Natural killer cell (primary cell): ENCODE data around the gene LY6G5B. TPM values are rescaled to one million over a fixed set of nuclear protein-coding genes. Genes with fewer than 3 reads are reported as not detected.

Experiments used
- ATAC-seq, 3 donors: fragments of 150-1000 bp in 2 of 3; fragments of 200-7000 bp in 1 of 3; cut with Tn5 transposase; 1 replicate in 1 of 3; 2 replicates in 2 of 3; pipeline ENCODE4 v1.10.0; 2021; ENCODE audit warnings: mild to moderate bottlenecking in 2 of 3, moderate library complexity in 2 of 3
- DNase-seq, 2 donors: peaks; one replicate each; pipeline versions ENCODE4 v3.0.0 to v3.0.0-alpha.2; 2013 to 2021; ENCODE audit warnings: mixed read lengths in 1 of 2
- H3K27ac ChIP-seq: one replicate; pipeline ENCODE4 v1.5.1; 2013; ENCODE audit warnings: mild to moderate bottlenecking, low read length
- H3K27me3 ChIP-seq: one replicate; pipeline ENCODE4 v1.6.1; 2013; ENCODE audit warnings: low read length; ENCODE audit not compliant: control insufficient read depth, insufficient read depth
- H3K36me3 ChIP-seq: one replicate; pipeline ENCODE4 v1.6.1; 2013; ENCODE audit warnings: low read length; ENCODE audit not compliant: control insufficient read depth, insufficient read depth
- H3K4me1 ChIP-seq: one replicate; pipeline ENCODE4 v1.6.1; 2013; ENCODE audit warnings: low read length; ENCODE audit not compliant: control insufficient read depth, insufficient read depth
- H3K4me3 ChIP-seq: one replicate; pipeline ENCODE4 v1.5.1; 2013; ENCODE audit warnings: low read length
- H3K9me3 ChIP-seq: one replicate; pipeline ENCODE4 v1.6.1; 2013; ENCODE audit warnings: low read length; ENCODE audit not compliant: control insufficient read depth, insufficient read depth
- H3K27ac Mint-ChIP-seq, 2 donors: one replicate each; pipeline ENCODE4 v1.8.0; 2022; ENCODE audit warnings: mild to moderate bottlenecking in 2 of 2, mixed read lengths in 2 of 2, moderate library complexity in 1 of 2
- H3K27me3 Mint-ChIP-seq, 2 donors: one replicate each; pipeline ENCODE4 v1.8.0; 2022; ENCODE audit warnings: low read depth in 2 of 2, mixed read lengths in 2 of 2
- H3K36me3 Mint-ChIP-seq: one replicate; pipeline ENCODE4 v1.8.0; 2022; ENCODE audit warnings: mixed read lengths
- H3K4me1 Mint-ChIP-seq, 2 donors: one replicate each; pipeline ENCODE4 v1.8.0; 2022; ENCODE audit warnings: mixed read lengths in 2 of 2
- H3K4me3 Mint-ChIP-seq: one replicate; pipeline ENCODE4 v1.8.0; 2022; ENCODE audit warnings: mild to moderate bottlenecking, moderate library complexity, mixed read lengths
- H3K9me3 Mint-ChIP-seq, 2 donors: one replicate each; pipeline ENCODE4 v1.8.0; 2022; ENCODE audit warnings: mixed read lengths in 2 of 2
- CTCF ChIP-seq: fragments of 200-600 bp; IDR thresholded peaks from one replicate; pipeline ENCODE4 v1.8.0; 2022; ENCODE audit warnings: antibody characterized with exemption
- WGBS: methylation state at CpG from one replicate; pipeline ENCODE4 v1.1.7; 2013; ENCODE audit warnings: missing lambda C conversion rate; ENCODE audit not compliant: insufficient coverage; 5-methylcytosine and 5-hydroxymethylcytosine counted together
- intact Hi-C: fragments of 100-400 bp; cut with micrococcal nuclease; formaldehyde crosslinking; loops from one replicate; pipeline ENCODE4 v1.14.2; 2022
- total RNA-seq, 4 donors: library from RNA; stranded (reverse); fragments of 120-200 nt in 1 of 4; gene quantifications; one replicate each; pipeline versions ENCODE4 v1.2.3 to v1.2.4, GENCODE V29; 2013 to 2022

LY6G5B gene
- total RNA-seq, 3 donors from 2014 or later (not counting 1 experiment from before 2014, with no cell fraction given): 39.9 to 50.0 (median 46.0) TPM

- intact Hi-C loops: no loop called here
- peak overlapping the region in 1 of 2 donors; percentile 14 for H3K27ac Mint-ChIP-seq
- 78% methylated on average over 5 of the region's 5 CpGs for WGBS
- no peak for TF ChIP-seq CTCF
- no peak overlapping the region for H3K4me3 Mint-ChIP-seq
- Histone ChIP-seq H3K36me3 (no peaks in the 10 kb centered on the region), H3K9me3 (no peaks in the 10 kb centered on the region), H3K4me3 (no peak overlapping the region), H3K27ac (no peak overlapping the region), H3K27me3 (no peaks in the 10 kb centered on the region), H3K4me1 (peaks cover 14% of the 10 kb centered on the region)
- ATAC-seq (no peak), DNase-seq (no peak)
- H3K9me3 Mint-ChIP-seq: no peaks in the 10 kb centered on the region
- H3K4me1 Mint-ChIP-seq: peaks cover 16 to 21% of the 10 kb centered on the region in 2 donors
- H3K36me3 Mint-ChIP-seq: no peaks in the 10 kb centered on the region
- peaks cover 0 to 3% of the 10 kb centered on the region in 2 donors for H3K27me3 Mint-ChIP-seq
Observed at GRCh38 chr6:31710523-31711219, 40.9 kb downstream of the LY6G5B start.

- Mint-ChIP-seq H3K27me3 (peaks cover 0 to 3% of the 10 kb centered on the region in 2 donors), H3K36me3 (no peaks in the 10 kb centered on the region), H3K27ac (peak overlapping the region in 1 of 2 donors; percentile 14), H3K4me1 (peaks cover 16 to 21% of the 10 kb centered on the region in 2 donors), H3K9me3 (no peaks in the 10 kb centered on the region), H3K4me3 (peak overlapping the region; percentile 4)
- H3K9me3 ChIP-seq: no peaks in the 10 kb centered on the region
- intact Hi-C loops: no loop called here
- no peaks in the 10 kb centered on the region for H3K36me3 ChIP-seq
- no peak for DNase-seq
- H3K4me1 ChIP-seq: peaks cover 14% of the 10 kb centered on the region
- H3K27ac ChIP-seq: no peak overlapping the region
- no peak overlapping the region for H3K4me3 ChIP-seq
- H3K27me3 ChIP-seq: no peaks in the 10 kb centered on the region
- no peak for TF ChIP-seq CTCF
- ATAC-seq: peak in 2 of 3 donors; percentile 32 to 43
- WGBS: 28% methylated on average over 8 of the region's 8 CpGs
Observed at GRCh38 chr6:31711233-31711632, 41.5 kb downstream of the LY6G5B start.

GRCh38 chr6:31712296-31712695 lies 42.5 kb downstream of the LY6G5B start:
- intact Hi-C loops: no loop called here
- H3K27me3 Mint-ChIP-seq: peaks cover 0 to 3% of the 10 kb centered on the region in 2 donors
- WGBS: 72% methylated on average over 8 of the region's 8 CpGs
- H3K9me3 Mint-ChIP-seq: no peaks in the 10 kb centered on the region
- H3K27ac ChIP-seq: no peak overlapping the region
- peak in 1 of 2 donors; percentile 47 for DNase-seq
- peak in 2 of 3 donors; percentile 31 to 48 for ATAC-seq
- H3K36me3 ChIP-seq: no peaks in the 10 kb centered on the region
- no peak overlapping the region for H3K4me3 Mint-ChIP-seq
- peak overlapping the region in 1 of 2 donors; percentile 6 for H3K27ac Mint-ChIP-seq
- H3K36me3 Mint-ChIP-seq: no peaks in the 10 kb centered on the region
- peaks cover 14% of the 10 kb centered on the region for H3K4me1 ChIP-seq
- TF ChIP-seq CTCF: no peak
- H3K4me1 Mint-ChIP-seq: peaks cover 16 to 21% of the 10 kb centered on the region in 2 donors
- H3K9me3 ChIP-seq: no peaks in the 10 kb centered on the region
- no peaks in the 10 kb centered on the region for H3K27me3 ChIP-seq
- no peak overlapping the region for H3K4me3 ChIP-seq

GRCh38 chr6:31713465-31713864 lies 43.7 kb downstream of the LY6G5B start:
- no peaks in the 10 kb centered on the region for H3K9me3 Mint-ChIP-seq
- WGBS: 87% methylated on average over 4 of the region's 4 CpGs
- H3K27ac Mint-ChIP-seq: no peak overlapping the region

More at GRCh38 chr6:31713465-31713864, 43.7 kb downstream of the LY6G5B start:
- TF ChIP-seq CTCF: no peak
- no peak for ATAC-seq
- Mint-ChIP-seq H3K4me3 (no peak overlapping the region), H3K4me1 (peaks cover 16 to 21% of the 10 kb centered on the region in 2 donors), H3K36me3 (no peaks in the 10 kb centered on the region), H3K27me3 (peaks cover 0 to 3% of the 10 kb centered on the region in 2 donors)
- intact Hi-C loops: no loop called here
- no peaks in the 10 kb centered on the region for H3K9me3 ChIP-seq
- no peaks in the 10 kb centered on the region for H3K36me3 ChIP-seq
- no peak for DNase-seq
- no peak overlapping the region for H3K27ac ChIP-seq
- H3K4me3 ChIP-seq: no peak overlapping the region
- H3K4me1 ChIP-seq: peaks cover 14% of the 10 kb centered on the region
- no peaks in the 10 kb centered on the region for H3K27me3 ChIP-seq
